ENCODE measurements around the gene CDH4.

GRCh38 chr20:61805365-61805764, 553.3 kb downstream of the CDH4 start:
- no peak for TF ChIP-seq EZH2phosphoT487 (IDR thresholded peaks at IDR 0.05)
- TF ChIP-seq CTCF (IDR thresholded peaks at IDR 0.05): no peak
- TF ChIP-seq EZH2 (IDR thresholded peaks at IDR 0.05): no peak

All from neural progenitor cell (in vitro differentiated cells).